Naive thymus-derived CD8-positive, alpha-beta T cell (primary cell): Measurements from ENCODE around the gene TM4SF20. TPM values are rescaled to one million over a fixed set of nuclear protein-coding genes. Genes with fewer than 3 reads are reported as not detected.

Experiments used
- ATAC-seq, 2 donors: fragments of 150-1000 bp; cut with Tn5 transposase in 1 of 2; sonication (Bioruptor Pico), chemical (Tn5 transposase) in 1 of 2; 1 replicate in 1 of 2; 2 replicates in 1 of 2; pipeline ENCODE4 v1.10.0; 2021; ENCODE audit warnings: mild to moderate bottlenecking in 2 of 2, moderate library complexity in 2 of 2
- POLR2A ChIA-PET: fragments of 350-600 bp; sonication (Branson Sonifier 250); formaldehyde crosslinking; loops from one replicate; lab custom pipeline; 2021; ENCODE audit warnings: antibody characterized with exemption; lab: Charles Lee
- DNase-seq, 10 donors: peaks; one replicate each; pipeline versions ENCODE4 v3.0.0 to v3.0.0-alpha.2; 2020 to 2022
- H3K27ac Mint-ChIP-seq, 10 donors: one replicate each; pipeline ENCODE4 v1.8.0; 2020 to 2022; ENCODE audit warnings: mild to moderate bottlenecking in 10 of 10, mixed read lengths in 10 of 10, moderate library complexity in 4 of 10, inconsistent platforms in 1 of 10
- H3K27me3 Mint-ChIP-seq, 5 donors: one replicate each; pipeline ENCODE4 v1.8.0; 2021 to 2022; ENCODE audit warnings: mixed read lengths in 5 of 5
- H3K36me3 Mint-ChIP-seq, 3 donors: one replicate each; pipeline ENCODE4 v1.8.0; 2020 to 2022; ENCODE audit warnings: mixed read lengths in 3 of 3, mild to moderate bottlenecking in 2 of 3, inconsistent platforms in 1 of 3
- H3K4me1 Mint-ChIP-seq, 4 donors: one replicate each; pipeline ENCODE4 v1.8.0; 2021 to 2022; ENCODE audit warnings: mixed read lengths in 4 of 4
- H3K4me3 Mint-ChIP-seq, 10 donors: one replicate each; pipeline ENCODE4 v1.8.0; 2020 to 2022; ENCODE audit warnings: mild to moderate bottlenecking in 10 of 10, mixed read lengths in 10 of 10, moderate library complexity in 6 of 10, inconsistent platforms in 1 of 10
- H3K9me3 Mint-ChIP-seq, 9 donors: one replicate each; pipeline ENCODE4 v1.8.0; 2020 to 2022; ENCODE audit warnings: mixed read lengths in 9 of 9, mild to moderate bottlenecking in 3 of 9, inconsistent platforms in 1 of 9, moderate library complexity in 1 of 9
- polyA plus RNA-seq, 3 donors: library from polyadenylated mRNA; unstranded; fragments of 300-500 nt; fragmentation: Illumina TruSeq; gene quantifications; one replicate each; pipeline ENCODE4 v1.2.3, GENCODE V29; 2021
- total RNA-seq, 8 experiments: library from RNA in 2 of 8; stranded (reverse) in 2 of 8; gene quantifications; one replicate each; pipeline ENCODE4 v1.2.3 and lab custom pipeline; 2021 to 2026

Gene TM4SF20
- total RNA-seq (not detected), polyA plus RNA-seq (not detected), total RNA-seq (lab: John Stamatoyannopoulos, UW) (0 to 0.08 (median 0) reads per million in 6 experiments)

- H3K27ac Mint-ChIP-seq, result no peak within 1 kb of the TSS
Measured at GRCh38 chr2:227379095-227379494, at the start of gene TM4SF20. Gene TM4SF20, minus strand, starts transcription at chr2:227379306. Its CDS starts 38 bp downstream, at chr2:227379268.

GRCh38 chr2:227428731-227429285 is 49.7 kb upstream of the TM4SF20 start:
- DNase-seq (no peak), ATAC-seq (no peak)
- H3K4me3 Mint-ChIP-seq, result no peak overlapping the region
- peaks cover 9 to 21% (median 12%) of the 10 kb centered on the region in 9 donors for H3K9me3 Mint-ChIP-seq
- peaks cover 0 to 4% (median 0%) of the 10 kb centered on the region in 5 donors for H3K27me3 Mint-ChIP-seq
- POLR2A ChIA-PET, result interaction anchor here (0.7 kb wide), 1 partner anchor 40 kb away, joined by 3 read pairs; no protein-coding TSS in a partner anchor
- no peak overlapping the region for H3K27ac Mint-ChIP-seq
- no peaks in the 10 kb centered on the region for H3K4me1 Mint-ChIP-seq
- H3K36me3 Mint-ChIP-seq, result peaks cover 0 to 14% (median 11%) of the 10 kb centered on the region in 3 donors

More at GRCh38 chr2:227379095-227379494, at the start of gene TM4SF20:
- ATAC-seq (no peak), DNase-seq (no peak)
- Mint-ChIP-seq H3K4me1 (peaks cover 0 to 14% (median 2%) of the 10 kb centered on the region in 4 donors), H3K9me3 (peaks cover 0 to 1% (median 0%) of the 10 kb centered on the region in 9 donors), H3K4me3 (no peak within 1 kb of the TSS), H3K27me3 (peaks cover 0 to 8% (median 3%) of the 10 kb centered on the region in 5 donors), H3K36me3 (no peaks in the 10 kb centered on the region)
- POLR2A ChIA-PET, result no interaction called here

GRCh38 chr2:227423656-227424499 is 44.8 kb upstream of the TM4SF20 start:
- Mint-ChIP-seq H3K4me3 (no peak overlapping the region), H3K9me3 (no peaks in the 10 kb centered on the region), H3K36me3 (no peaks in the 10 kb centered on the region), H3K27me3 (no peaks in the 10 kb centered on the region), H3K4me1 (peaks cover 0 to 2% (median 0%) of the 10 kb centered on the region in 4 donors), H3K27ac (no peak overlapping the region)
- ATAC-seq (no peak), DNase-seq (no peak)
- POLR2A ChIA-PET, result no interaction called here

- ATAC-seq (no peak), DNase-seq (no peak)
- POLR2A ChIA-PET, result no interaction called here
- no peaks in the 10 kb centered on the region for H3K9me3 Mint-ChIP-seq
- peaks cover 0 to 11% (median 6%) of the 10 kb centered on the region in 4 donors for H3K4me1 Mint-ChIP-seq
- no peaks in the 10 kb centered on the region for H3K27me3 Mint-ChIP-seq
- no peaks in the 10 kb centered on the region for H3K36me3 Mint-ChIP-seq
- H3K27ac Mint-ChIP-seq, result peak overlapping the region in 2 of 10 donors; percentile 47 to 53
- no peak overlapping the region for H3K4me3 Mint-ChIP-seq
Measured at GRCh38 chr2:227420087-227421052, 41.3 kb upstream of the TM4SF20 start.

- H3K27me3 Mint-ChIP-seq, result no peaks in the 10 kb centered on the region
- peak overlapping the region in 3 of 10 donors; percentile 6 to 28 (median 14) for H3K27ac Mint-ChIP-seq
Measured at GRCh38 chr2:227416701-227417100, 37.6 kb upstream of the TM4SF20 start.

GRCh38 chr2:227415538-227416424 is 36.7 kb upstream of the TM4SF20 start:
- H3K27ac Mint-ChIP-seq, result peak overlapping the region in 5 of 10 donors; percentile 2 to 84 (median 24)
- no peak overlapping the region for H3K4me3 Mint-ChIP-seq
- DNase-seq (no peak), ATAC-seq (no peak)
- no peaks in the 10 kb centered on the region for H3K27me3 Mint-ChIP-seq
- H3K4me1 Mint-ChIP-seq, result peaks cover 10 to 29% (median 20%) of the 10 kb centered on the region in 4 donors
- H3K36me3 Mint-ChIP-seq, result no peaks in the 10 kb centered on the region
- no peaks in the 10 kb centered on the region for H3K9me3 Mint-ChIP-seq
- POLR2A ChIA-PET, result interaction anchor here (0.7 to 1.2 kb wide), 2 partner anchors 23 to 131 kb away, joined by 3 read pairs; no protein-coding TSS in a partner anchor

More at GRCh38 chr2:227416701-227417100, 37.6 kb upstream of the TM4SF20 start:
- no peak for DNase-seq
- H3K4me1 Mint-ChIP-seq, result peaks cover 6 to 20% (median 11%) of the 10 kb centered on the region in 4 donors
- no peaks in the 10 kb centered on the region for H3K36me3 Mint-ChIP-seq
- no peak overlapping the region for H3K4me3 Mint-ChIP-seq
- no peaks in the 10 kb centered on the region for H3K9me3 Mint-ChIP-seq
- POLR2A ChIA-PET, result no interaction called here
- ATAC-seq, result no peak

GRCh38 chr2:227414846-227415245 is 35.7 kb upstream of the TM4SF20 start:
- Mint-ChIP-seq H3K27me3 (no peaks in the 10 kb centered on the region), H3K27ac (peak overlapping the region in 1 of 10 donors; percentile 84), H3K36me3 (no peaks in the 10 kb centered on the region), H3K9me3 (no peaks in the 10 kb centered on the region), H3K4me3 (no peak overlapping the region), H3K4me1 (peaks cover 10 to 31% (median 22%) of the 10 kb centered on the region in 4 donors)
- DNase-seq (no peak), ATAC-seq (no peak)
- POLR2A ChIA-PET, result interaction anchor here (1.2 kb wide), 1 partner anchor 24 kb away, joined by 3 read pairs; no protein-coding TSS in a partner anchor

- Mint-ChIP-seq H3K4me3 (no peak overlapping the region), H3K9me3 (no peaks in the 10 kb centered on the region), H3K36me3 (no peaks in the 10 kb centered on the region), H3K27ac (no peak overlapping the region), H3K27me3 (no peaks in the 10 kb centered on the region), H3K4me1 (peaks cover 10 to 31% (median 22%) of the 10 kb centered on the region in 4 donors)
- POLR2A ChIA-PET, result no interaction called here
- ATAC-seq (no peak), DNase-seq (no peak)
Measured at GRCh38 chr2:227413371-227413770, 34.3 kb upstream of the TM4SF20 start.

- DNase-seq, result no peak
- H3K4me3 Mint-ChIP-seq, result no peak overlapping the region
- H3K27ac Mint-ChIP-seq, result peak overlapping the region in 1 of 10 donors; percentile 4
- ATAC-seq, result no peak
- H3K36me3 Mint-ChIP-seq, result no peaks in the 10 kb centered on the region
- H3K4me1 Mint-ChIP-seq, result peaks cover 9 to 31% (median 22%) of the 10 kb centered on the region in 4 donors
- no peaks in the 10 kb centered on the region for H3K27me3 Mint-ChIP-seq
- H3K9me3 Mint-ChIP-seq, result no peaks in the 10 kb centered on the region
- POLR2A ChIA-PET, result no interaction called here
Measured at GRCh38 chr2:227412877-227413276, 33.8 kb upstream of the TM4SF20 start.

- ATAC-seq (no peak), DNase-seq (no peak)
- Mint-ChIP-seq H3K4me1 (peaks cover 8 to 33% (median 28%) of the 10 kb centered on the region in 4 donors), H3K27me3 (no peaks in the 10 kb centered on the region), H3K36me3 (no peaks in the 10 kb centered on the region), H3K9me3 (no peaks in the 10 kb centered on the region), H3K4me3 (no peak overlapping the region), H3K27ac (peak overlapping the region in 5 of 10 donors; percentile 10 to 73 (median 72))
- POLR2A ChIA-PET, result no interaction called here
Measured at GRCh38 chr2:227411990-227412350, 32.9 kb upstream of the TM4SF20 start.

- peak overlapping the region; percentile 11 to 79 (median 56) for H3K27ac Mint-ChIP-seq
- peak in 4 of 10 donors; percentile 7 to 37 (median 18) for DNase-seq
- no peaks in the 10 kb centered on the region for H3K9me3 Mint-ChIP-seq
- H3K27me3 Mint-ChIP-seq, result no peaks in the 10 kb centered on the region
- POLR2A ChIA-PET, result no interaction called here
- H3K4me1 Mint-ChIP-seq, result peaks cover 12 to 36% (median 32%) of the 10 kb centered on the region in 4 donors
- peak overlapping the region in 1 of 10 donors; percentile 2 for H3K4me3 Mint-ChIP-seq
- peak; percentile 71 to 88 for ATAC-seq
- H3K36me3 Mint-ChIP-seq, result no peaks in the 10 kb centered on the region
Measured at GRCh38 chr2:227411320-227411989, 32.3 kb upstream of the TM4SF20 start.
